ENCODE results near the gene FXR2. TPM values are rescaled to one million over a fixed set of nuclear protein-coding genes. Genes with fewer than 3 reads are reported as not detected.

Gene FXR2
- total and polyA plus RNA-seq, 4 donors = 6.8 to 18.3 (median 14.8) TPM

GRCh38 chr17:7654832-7655540 lies 40.3 kb upstream of the FXR2 start (continued):
- no peak for TF ChIP-seq HNF4A (conservative IDR thresholded peaks at IDR 0.05)
- no peak for TF ChIP-seq NR2F2 (IDR thresholded peaks at IDR 0.05)
- no peak for TF ChIP-seq FOXA2 (IDR thresholded peaks at IDR 0.05)
- no peak for TF ChIP-seq GABPA (IDR thresholded peaks at IDR 0.05 in 1 of 2, conservative IDR thresholded peaks at IDR 0.05 in 1 of 2)
- TF ChIP-seq MAX (IDR thresholded peaks at IDR 0.05) = no peak
- TF ChIP-seq RXRA (IDR thresholded peaks at IDR 0.05) = no peak
- TF ChIP-seq HNF4G (IDR thresholded peaks at IDR 0.05) = no peak
- no peak for TF ChIP-seq ZBTB33 (IDR thresholded peaks at IDR 0.05)

- no peak overlapping the region for H3K27ac ChIP-seq (ENCODE audit: low read depth in 1 of 2, low read length in 2 of 2)
- no peak overlapping the region for H3K4me3 ChIP-seq (ENCODE audit: low read depth in 1 of 3, low read length in 3 of 3)
- no peaks in the 10 kb centered on the region for H3K27me3 ChIP-seq (ENCODE audit: control insufficient read depth in 4 of 4, insufficient read depth in 4 of 4, low read length in 3 of 4)
- H3K9ac ChIP-seq (ENCODE audit: low read depth in 1 of 2, low read length in 2 of 2) = no peak overlapping the region
- H3K36me3 ChIP-seq (ENCODE audit: control insufficient read depth in 4 of 4, insufficient read depth in 3 of 4, low read depth in 1 of 4, low read length in 3 of 4) = no peaks in the 10 kb centered on the region
- WGBS = 75% methylated on average over 12 of the region's 12 CpGs
- TF ChIP-seq HNF4G (IDR thresholded peaks at IDR 0.05) (no peak), HNF4A (conservative IDR thresholded peaks at IDR 0.05) (no peak), FOXA2 (IDR thresholded peaks at IDR 0.05) (no peak)
- H3K4me1 ChIP-seq (ENCODE audit: control insufficient read depth in 4 of 4, insufficient read depth in 4 of 4, low read length in 3 of 4) = peaks cover 4 to 18% (median 9%) of the 10 kb centered on the region in 4 donors
- no peaks in the 10 kb centered on the region for H3K9me3 ChIP-seq (ENCODE audit: control insufficient read depth in 4 of 4, low read length in 3 of 4)
- DNase-seq (ENCODE audit: low spot score) = no peak
Measured at GRCh38 chr17:7652388-7653356, 38.0 kb upstream of the FXR2 start.

- Histone ChIP-seq H3K9ac (ENCODE audit: low read depth in 1 of 2, low read length in 2 of 2) (no peak overlapping the region), H3K27ac (ENCODE audit: low read depth in 1 of 2, low read length in 2 of 2) (no peak overlapping the region)
Measured at GRCh38 chr17:7651665-7652387, 37.1 kb upstream of the FXR2 start.

GRCh38 chr17:7651097-7651664 lies 36.5 kb upstream of the FXR2 start:
- Histone ChIP-seq H3K36me3 (ENCODE audit: control insufficient read depth in 4 of 4, insufficient read depth in 3 of 4, low read depth in 1 of 4, low read length in 3 of 4) (no peaks in the 10 kb centered on the region), H3K4me3 (ENCODE audit: low read depth in 1 of 3, low read length in 3 of 3) (peak overlapping the region; percentile 49 to 66 (median 50)), H3K4me1 (ENCODE audit: control insufficient read depth in 4 of 4, insufficient read depth in 4 of 4, low read length in 3 of 4) (peaks cover 4 to 18% (median 9%) of the 10 kb centered on the region in 4 donors), H3K9me3 (ENCODE audit: control insufficient read depth in 4 of 4, low read length in 3 of 4) (no peaks in the 10 kb centered on the region), H3K27ac (ENCODE audit: low read depth in 1 of 2, low read length in 2 of 2) (no peak overlapping the region), H3K27me3 (ENCODE audit: control insufficient read depth in 4 of 4, insufficient read depth in 4 of 4, low read length in 3 of 4) (no peaks in the 10 kb centered on the region), H3K9ac (ENCODE audit: low read depth in 1 of 2, low read length in 2 of 2) (no peak overlapping the region)
- 1% methylated on average over 45 of the region's 45 CpGs for WGBS
- peak; percentile 44 for DNase-seq (ENCODE audit: low spot score)
- no peak for TF ChIP-seq ZBTB33 (IDR thresholded peaks at IDR 0.05)
- no peak for TF ChIP-seq RXRA (IDR thresholded peaks at IDR 0.05)
- TF ChIP-seq TAF1 (conservative IDR thresholded peaks at IDR 0.05) = no peak
- no peak for TF ChIP-seq NR2F2 (IDR thresholded peaks at IDR 0.05)
- TF ChIP-seq GABPA (IDR thresholded peaks at IDR 0.05 in 1 of 2, conservative IDR thresholded peaks at IDR 0.05 in 1 of 2) = no peak
- TF ChIP-seq RAD21 (IDR thresholded peaks at IDR 0.05) = no peak
- TF ChIP-seq FOXA2 (IDR thresholded peaks at IDR 0.05) = no peak
- no peak for TF ChIP-seq HNF4A (conservative IDR thresholded peaks at IDR 0.05)
- no peak for TF ChIP-seq JUND (IDR thresholded peaks at IDR 0.05)
- no peak for TF ChIP-seq REST (IDR thresholded peaks at IDR 0.05)

More at GRCh38 chr17:7651665-7652387, 37.1 kb upstream of the FXR2 start:
- H3K4me3 ChIP-seq (ENCODE audit: low read depth in 1 of 3, low read length in 3 of 3) = peak overlapping the region in 2 of 3 donors; percentile 49 to 50
- peak; percentile 49 for DNase-seq (ENCODE audit: low spot score)
- H3K4me1 ChIP-seq (ENCODE audit: control insufficient read depth in 4 of 4, insufficient read depth in 4 of 4, low read length in 3 of 4) = peaks cover 4 to 18% (median 9%) of the 10 kb centered on the region in 4 donors
- no peaks in the 10 kb centered on the region for H3K27me3 ChIP-seq (ENCODE audit: control insufficient read depth in 4 of 4, insufficient read depth in 4 of 4, low read length in 3 of 4)
- WGBS = 13% methylated on average over 54 of the region's 54 CpGs
- H3K36me3 ChIP-seq (ENCODE audit: control insufficient read depth in 4 of 4, insufficient read depth in 3 of 4, low read depth in 1 of 4, low read length in 3 of 4) = no peaks in the 10 kb centered on the region
- no peaks in the 10 kb centered on the region for H3K9me3 ChIP-seq (ENCODE audit: control insufficient read depth in 4 of 4, low read length in 3 of 4)
- TF ChIP-seq FOXA2 (IDR thresholded peaks at IDR 0.05) = no peak

Measured in liver (tissue), 9 donors.